Activated effector memory CD4-positive, alpha-beta T cell treated with Interleukin-2 at 50 U/mL for 16 hours (primary cell): ENCODE measurements around the gene STXBP6.

Source experiments
- DNase-seq: peaks from one replicate; pipeline ENCODE4 v3.0.0-alpha.2; 2020

STXBP6 gene

GRCh38 chr14:25050269-25051150, 563 bp upstream of the STXBP6 start:
- no peak for DNase-seq

GRCh38 chr14:25049093-25049567, 817 bp downstream of the STXBP6 start:
- DNase-seq, result no peak

DNA sequence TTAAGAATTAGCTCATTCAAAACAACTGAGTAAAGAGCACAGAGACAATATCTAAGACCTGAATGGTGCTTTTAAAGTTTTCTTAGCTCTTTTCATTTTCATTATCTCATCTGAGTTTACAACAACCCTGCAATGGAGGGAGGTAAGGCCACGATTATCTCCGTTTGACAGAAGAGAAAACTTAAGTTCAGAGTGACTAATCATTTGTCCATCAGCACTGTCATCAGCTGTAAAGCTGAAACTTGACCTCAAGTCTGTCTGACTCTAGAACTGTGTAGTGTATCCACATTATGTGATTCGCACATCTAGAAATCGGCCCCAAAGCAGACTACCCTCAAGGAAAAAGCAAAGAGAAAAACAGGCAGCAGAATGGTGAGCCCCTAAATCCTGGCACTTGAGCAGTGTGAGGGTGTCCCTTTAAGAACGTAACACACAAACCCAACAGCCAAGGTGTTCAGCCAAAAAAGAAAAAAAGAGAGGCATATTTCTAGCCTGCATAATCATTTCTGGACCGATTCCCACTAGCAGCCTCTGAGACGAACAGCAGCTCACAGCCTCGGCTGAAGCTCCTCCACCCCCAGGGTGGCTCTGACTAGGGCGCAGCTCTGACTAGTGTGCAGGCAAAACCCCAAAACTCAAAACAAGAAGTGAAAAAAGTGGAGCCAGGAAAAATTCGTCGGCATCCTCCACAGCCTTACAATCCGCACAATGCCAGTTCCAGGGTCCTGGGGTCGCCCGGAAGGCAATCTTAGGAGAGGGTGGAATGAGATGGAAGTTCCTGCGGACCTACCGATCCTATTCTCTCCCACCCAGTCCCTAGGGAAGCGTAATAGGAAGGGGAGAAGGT, 1.6 kb downstream of the STXBP6 start:
- no peak for DNase-seq

DNA sequence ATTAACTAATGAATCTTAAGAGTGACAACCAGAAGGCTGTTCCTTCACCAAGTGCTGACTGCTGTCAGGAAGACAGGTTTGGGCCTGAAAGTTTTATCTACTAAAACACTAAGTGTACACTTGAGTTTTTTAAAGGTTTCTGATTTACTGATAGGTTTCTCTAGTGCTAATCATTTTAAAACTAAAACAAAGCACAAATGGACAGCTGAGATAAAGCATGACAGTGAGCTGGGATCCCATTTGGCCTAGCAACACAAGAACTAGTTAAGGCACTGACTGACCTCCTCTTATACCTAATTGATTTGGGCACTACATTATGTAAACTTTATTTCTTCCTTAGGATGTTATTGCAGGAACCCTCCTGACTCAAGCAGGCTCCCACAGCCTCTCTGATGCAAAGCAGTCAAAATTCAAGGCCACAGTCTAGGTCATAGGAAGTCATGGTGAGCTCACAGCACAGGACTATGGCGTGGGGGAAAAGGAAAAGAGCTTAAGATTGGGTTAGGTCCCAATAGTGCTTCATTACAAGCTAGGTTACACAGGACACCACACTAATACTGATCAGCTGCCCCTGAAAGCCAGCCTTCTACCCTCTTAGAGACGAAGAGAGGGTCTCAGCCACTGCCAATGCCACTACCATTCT, 3.5 kb downstream of the STXBP6 start:
- DNase-seq, result no peak

- no peak for DNase-seq
Measured at GRCh38 chr14:25044106-25044698, 5.7 kb downstream of the STXBP6 start.

- DNase-seq, result no peak
Measured at GRCh38 chr14:25042362-25043299, 7.3 kb downstream of the STXBP6 start.

DNA sequence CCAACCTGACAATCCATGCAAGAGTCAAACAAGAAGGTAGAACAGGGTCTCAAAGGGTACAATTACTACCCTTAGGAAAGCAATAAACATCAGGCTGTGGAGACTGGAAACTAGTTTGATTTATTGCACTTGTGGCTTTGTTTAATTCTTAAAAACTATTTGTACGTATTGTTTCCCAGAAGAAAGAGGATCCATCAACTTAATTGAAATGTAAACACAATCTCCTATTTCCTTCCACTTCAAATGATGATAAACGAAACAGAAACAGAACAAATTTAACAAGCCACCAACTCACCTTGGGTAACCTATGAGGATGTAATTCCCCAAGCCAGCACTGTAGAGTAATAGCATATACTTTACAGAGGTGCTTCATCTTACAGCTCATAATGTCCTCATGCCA, 8.0 kb downstream of the STXBP6 start:
- DNase-seq, result no peak

GRCh38 chr14:25041484-25041883, 8.5 kb downstream of the STXBP6 start:
- DNase-seq, result no peak

DNA sequence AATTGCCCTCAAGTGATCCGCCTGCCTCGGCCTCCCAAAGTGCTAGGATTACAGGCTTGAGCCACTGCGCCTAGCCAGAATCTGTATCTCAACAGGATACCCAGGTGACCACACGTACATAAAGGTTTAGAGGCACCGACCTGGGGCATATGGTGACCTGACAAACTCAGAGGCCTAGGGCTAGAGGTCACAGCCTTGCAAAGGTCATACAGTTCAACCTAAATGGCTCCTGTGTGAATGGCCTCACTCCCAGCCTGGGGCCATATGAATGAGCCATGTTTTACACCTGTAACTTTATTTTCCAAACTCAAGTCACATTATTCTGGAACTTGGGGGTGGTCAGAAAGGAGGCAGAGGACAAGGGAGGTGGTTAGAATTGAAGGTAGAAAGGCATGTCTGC, 10.0 kb downstream of the STXBP6 start:
- no peak for DNase-seq

- DNase-seq, result no peak
Measured at GRCh38 chr14:25038044-25038668, 11.8 kb downstream of the STXBP6 start.

- no peak for DNase-seq
Measured at GRCh38 chr14:25037032-25037431, 12.9 kb downstream of the STXBP6 start.

DNA sequence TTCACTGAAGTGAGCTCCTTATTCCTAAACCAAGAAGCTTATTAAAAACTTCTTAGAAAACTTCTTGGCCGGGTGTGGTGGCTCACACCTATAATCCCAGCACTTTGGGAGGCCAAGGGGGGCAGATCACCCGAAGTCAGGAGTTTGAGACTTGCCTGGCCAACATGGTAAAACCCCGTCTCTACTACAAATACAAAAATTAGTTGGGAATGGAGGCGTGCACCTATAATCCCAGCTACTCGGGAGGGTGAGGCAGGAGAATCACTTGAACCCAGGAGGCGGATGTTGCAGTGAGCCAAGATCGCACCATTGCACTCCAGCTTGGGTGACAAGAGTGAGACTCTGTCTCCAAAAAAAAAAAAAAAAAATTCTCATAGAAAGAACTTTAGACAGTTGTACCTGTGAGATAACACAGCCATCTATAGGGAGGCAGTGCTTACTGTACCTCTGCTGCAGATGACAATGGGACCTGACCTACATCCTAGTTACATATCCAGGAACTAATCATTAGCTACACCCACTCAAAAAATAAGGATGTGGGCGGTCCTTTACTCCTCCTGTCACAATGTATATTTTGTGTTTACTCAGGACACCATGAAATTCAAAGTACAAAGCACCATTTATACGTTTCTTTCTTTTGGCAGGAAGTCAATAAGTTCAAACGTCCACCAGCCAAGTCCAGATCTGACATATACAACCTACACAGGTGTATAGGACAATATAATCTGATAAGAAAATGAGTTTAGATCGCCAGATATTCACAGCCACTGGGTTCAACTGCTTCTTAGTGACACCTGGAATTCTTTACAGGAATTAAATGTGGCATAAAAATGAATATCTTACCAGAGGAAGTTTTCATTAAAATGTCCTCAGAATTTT, 14.9 kb downstream of the STXBP6 start:
- no peak for DNase-seq

DNA sequence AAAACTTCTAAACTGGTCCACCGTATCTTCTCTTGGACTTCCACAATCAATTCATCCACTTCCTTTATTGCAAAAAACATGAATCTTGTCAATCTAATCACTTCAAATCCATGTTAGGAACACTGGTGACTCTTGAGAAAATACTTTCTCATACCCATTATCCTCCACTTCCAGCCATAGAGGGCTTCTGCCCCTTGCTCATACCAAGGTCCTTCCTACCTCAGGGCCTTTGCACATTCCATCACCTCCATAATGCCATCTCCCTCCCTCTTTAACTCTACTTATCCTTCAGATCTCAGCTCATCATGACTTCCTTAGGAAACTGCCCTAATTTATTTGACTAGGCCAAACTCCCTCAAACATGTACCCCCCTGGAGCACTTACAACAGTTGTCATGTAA, 16.6 kb downstream of the STXBP6 start:
- DNase-seq, result no peak

DNA sequence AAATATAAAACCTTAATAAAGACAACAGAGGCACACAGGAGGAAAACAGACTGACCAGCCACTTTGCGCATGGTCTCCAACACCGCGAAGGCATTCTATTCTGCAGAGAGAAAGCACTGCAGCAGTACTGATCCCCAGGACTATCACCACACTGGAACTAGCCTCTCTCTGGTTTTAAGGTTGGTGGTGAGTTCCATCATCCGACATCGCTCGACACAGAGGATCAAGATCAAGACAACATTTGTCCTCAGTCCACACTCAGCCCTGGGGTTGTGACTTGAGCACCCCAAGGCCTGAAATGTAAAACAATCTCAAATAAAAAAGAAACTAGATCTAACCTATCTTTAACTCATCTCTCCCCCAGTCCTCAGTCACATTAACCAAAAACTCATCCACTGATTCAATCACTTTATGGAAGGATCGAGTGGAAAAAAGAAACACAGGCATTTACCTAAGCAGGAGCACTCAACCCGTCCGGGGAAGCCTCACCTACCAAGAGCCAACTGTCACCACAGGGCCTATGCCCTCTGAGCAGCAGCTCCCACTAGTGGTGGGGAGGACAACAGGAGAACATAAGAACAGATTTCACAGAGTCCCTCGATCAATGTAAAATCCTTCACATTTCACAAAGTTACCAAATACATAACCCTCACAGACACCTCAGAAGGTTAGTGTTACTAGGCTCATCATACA, 17.7 kb downstream of the STXBP6 start:
- DNase-seq, result no peak

GRCh38 chr14:25026476-25027137, 23.3 kb downstream of the STXBP6 start:
- DNase-seq, result no peak

- no peak for DNase-seq
Measured at GRCh38 chr14:25019892-25020291, 30.1 kb downstream of the STXBP6 start.

DNA sequence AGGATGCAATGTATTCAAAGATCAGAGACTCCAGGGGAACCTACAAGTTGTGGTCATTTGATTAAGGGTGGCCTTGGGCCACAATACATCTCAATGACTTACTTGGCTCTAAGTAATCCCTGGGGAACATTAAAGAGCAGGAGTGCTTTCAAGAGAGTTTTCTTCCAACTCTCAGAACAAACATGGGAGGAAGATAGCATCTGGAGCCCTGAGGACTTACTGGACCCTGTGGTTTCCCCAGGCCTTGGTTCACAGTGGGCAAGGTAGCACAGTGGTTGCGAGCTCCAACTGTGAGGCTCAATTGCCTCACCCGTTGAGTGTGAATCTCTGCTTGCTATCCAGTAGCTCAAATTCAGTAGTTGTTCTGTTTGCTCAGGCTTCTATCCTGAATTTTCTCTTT, 32.4 kb downstream of the STXBP6 start:
- DNase-seq, result no peak

GRCh38 chr14:25015761-25016160, 34.2 kb downstream of the STXBP6 start:
- DNase-seq, result no peak

DNA sequence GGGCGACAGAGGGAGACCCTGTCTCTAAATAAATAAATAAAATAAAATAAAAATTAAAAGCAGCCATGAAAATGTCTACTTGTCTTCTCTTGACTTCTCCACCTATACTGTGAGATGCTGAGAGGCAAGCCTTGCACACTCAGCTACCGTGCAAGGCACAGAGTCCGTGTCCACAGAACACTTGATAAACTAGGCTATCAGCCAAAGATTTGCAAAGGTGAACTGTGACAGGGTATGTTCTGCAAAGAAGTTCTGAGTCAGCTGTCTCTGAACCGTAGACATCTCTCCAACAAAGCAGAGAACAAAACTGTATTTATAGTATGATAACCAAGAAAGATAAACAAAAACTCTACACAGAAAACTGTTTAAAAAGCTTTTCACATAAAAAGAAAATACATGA, 35.5 kb downstream of the STXBP6 start:
- no peak for DNase-seq
